Measurements from ENCODE around the gene GPR148. TPM values are rescaled to one million over a fixed set of nuclear protein-coding genes. Genes with fewer than 3 reads are reported as not detected.
"Not testable (repeated sequence)": the region's sequence is repeated elsewhere in the genome, so short reads cannot be mapped to it uniquely, and the experiment has no call there.

Gene GPR148, protein sequence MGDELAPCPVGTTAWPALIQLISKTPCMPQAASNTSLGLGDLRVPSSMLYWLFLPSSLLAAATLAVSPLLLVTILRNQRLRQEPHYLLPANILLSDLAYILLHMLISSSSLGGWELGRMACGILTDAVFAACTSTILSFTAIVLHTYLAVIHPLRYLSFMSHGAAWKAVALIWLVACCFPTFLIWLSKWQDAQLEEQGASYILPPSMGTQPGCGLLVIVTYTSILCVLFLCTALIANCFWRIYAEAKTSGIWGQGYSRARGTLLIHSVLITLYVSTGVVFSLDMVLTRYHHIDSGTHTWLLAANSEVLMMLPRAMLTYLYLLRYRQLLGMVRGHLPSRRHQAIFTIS
- not detected for polyA plus RNA-seq (ENCODE audit: insufficient read length in 4 of 4)

GRCh38 chr2:130728549-130729316 is at the start of gene GPR148:
GPR148 (plus strand) TSS chr2:130729070; CDS start chr2:130729152, 82 bp downstream.
- DNase-seq (ENCODE audit: low read depth in 4 of 4, low spot score in 3 of 4), result no peak

DNA sequence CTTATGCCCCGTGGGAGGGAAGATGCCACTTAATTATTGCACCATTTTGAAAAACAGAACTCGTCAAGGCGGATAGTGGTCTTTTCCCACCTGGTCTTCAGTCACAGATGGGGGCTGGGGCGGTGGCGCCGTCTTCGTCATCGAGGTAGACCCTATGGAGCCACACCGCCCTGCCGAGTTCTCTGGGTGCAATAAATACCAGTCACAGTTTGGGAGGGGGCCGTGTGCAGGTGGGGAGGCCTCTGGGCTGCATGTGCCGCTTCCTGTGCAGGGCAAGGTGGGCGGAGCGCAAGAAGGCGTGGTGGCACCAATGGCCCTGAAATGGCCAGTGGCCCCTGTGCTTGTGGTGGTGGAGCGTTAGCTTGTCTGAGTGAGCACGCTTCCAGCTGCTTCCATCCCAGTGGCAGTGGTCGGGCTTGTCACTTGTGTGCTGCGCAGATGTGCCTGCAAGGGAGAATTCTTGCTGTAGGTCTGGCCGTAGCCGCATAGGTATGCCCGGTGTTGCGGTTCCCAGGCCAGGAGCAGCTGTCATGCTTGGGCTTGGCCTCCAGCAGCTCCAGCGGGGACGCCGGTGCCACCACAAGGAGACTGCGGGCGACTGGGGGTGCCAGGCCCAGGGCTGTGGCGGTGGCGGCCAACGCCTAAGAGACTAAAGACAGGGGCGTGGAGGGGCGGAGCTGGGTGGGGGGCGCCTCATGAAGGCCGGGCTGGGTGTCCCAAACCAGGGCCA is 36.7 kb upstream of the GPR148 start:
- not testable (repeated sequence) for DNase-seq (ENCODE audit: low read depth in 4 of 4, low spot score in 3 of 4)

GRCh38 chr2:130693474-130693873 is 35.4 kb upstream of the GPR148 start:
- DNase-seq (ENCODE audit: low read depth in 4 of 4, low spot score in 3 of 4), result peak in 3 of 4 donors; percentile 0 to 12 (median 4)

DNA sequence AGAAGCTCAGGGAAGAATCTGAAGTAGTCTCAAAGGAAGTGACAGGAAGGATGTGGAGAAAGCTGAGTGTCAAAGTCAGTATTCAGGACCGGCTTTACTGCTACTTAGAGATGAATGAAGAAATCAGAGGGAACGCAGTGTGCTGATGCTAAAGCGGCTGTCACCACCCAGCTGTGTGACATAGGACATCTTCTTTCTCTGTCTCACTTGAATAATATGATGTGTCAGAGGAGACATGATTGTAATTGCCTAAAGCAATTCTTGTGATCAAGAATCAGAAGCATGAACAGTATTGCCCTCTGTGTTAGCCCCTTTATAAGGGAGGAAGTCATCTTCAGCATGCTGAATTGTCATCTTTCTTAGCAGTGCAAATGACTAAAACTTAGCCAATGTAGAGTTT is 25.6 kb upstream of the GPR148 start:
- not testable (repeated sequence) for DNase-seq (ENCODE audit: low read depth in 4 of 4, low spot score in 3 of 4)

DNA sequence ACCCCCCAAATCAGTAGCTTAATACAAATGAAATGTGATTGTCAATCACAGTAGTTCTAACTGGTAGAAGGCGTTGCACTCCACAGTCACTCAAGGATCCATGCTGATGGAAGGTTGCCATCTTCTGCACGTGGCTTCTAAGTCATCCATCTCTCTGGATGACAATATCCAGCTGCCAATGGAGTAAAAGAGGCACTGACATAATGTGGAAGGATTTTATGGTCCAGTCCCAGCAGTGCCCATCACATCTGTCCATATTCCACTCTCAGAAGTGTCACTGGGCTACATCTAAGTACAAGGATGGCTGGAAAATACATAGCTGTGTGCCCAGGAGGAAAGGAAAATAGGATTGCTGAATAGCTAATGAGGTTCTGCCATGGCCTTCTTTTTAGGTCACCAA is 14.1 kb upstream of the GPR148 start:
- not testable (repeated sequence) for DNase-seq (ENCODE audit: low read depth in 4 of 4, low spot score in 3 of 4)

GRCh38 chr2:130720036-130720435 is 8.8 kb upstream of the GPR148 start:
- DNase-seq (ENCODE audit: low read depth in 4 of 4, low spot score in 3 of 4), result no peak

DNA sequence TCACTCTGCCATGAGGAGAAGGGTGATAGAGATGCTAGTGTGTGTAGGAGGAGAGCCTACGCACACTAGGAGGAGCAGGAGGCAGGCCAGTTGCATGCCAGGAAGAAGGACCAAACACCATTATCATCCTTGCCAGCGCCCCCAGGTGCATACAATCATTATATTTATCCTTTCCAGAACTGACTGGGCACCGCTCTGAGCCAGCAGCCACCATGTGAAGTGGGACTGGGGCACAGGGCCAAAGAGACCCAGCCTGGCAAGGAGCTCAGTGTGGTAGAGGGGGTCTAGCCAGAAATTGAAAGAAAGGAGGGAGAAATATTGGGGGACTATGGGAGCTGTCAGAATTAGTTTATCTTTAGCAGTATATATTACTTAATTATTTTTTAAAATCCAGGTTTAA is 8.3 kb upstream of the GPR148 start:
- no peak for DNase-seq (ENCODE audit: low read depth in 4 of 4, low spot score in 3 of 4)

DNA sequence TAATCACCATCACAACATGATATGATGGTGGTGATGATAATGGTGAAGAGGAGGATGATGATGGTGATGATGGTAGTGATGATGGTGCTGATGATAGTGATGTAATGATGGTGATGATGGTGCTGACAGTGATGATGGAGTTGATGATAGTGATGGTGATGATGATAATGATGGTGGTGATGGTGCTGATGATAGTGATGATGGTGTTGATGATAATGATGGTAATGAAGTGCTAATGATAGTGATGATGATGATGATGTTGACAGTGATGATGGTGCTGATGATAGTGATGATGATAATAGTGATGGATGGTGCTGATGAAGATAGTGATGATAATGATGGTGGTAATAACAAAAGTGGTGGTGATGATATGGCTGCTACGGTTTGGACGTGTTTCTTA is 4.4 kb upstream of the GPR148 start:
- DNase-seq (ENCODE audit: low read depth in 4 of 4, low spot score in 3 of 4), result no peak

DNA sequence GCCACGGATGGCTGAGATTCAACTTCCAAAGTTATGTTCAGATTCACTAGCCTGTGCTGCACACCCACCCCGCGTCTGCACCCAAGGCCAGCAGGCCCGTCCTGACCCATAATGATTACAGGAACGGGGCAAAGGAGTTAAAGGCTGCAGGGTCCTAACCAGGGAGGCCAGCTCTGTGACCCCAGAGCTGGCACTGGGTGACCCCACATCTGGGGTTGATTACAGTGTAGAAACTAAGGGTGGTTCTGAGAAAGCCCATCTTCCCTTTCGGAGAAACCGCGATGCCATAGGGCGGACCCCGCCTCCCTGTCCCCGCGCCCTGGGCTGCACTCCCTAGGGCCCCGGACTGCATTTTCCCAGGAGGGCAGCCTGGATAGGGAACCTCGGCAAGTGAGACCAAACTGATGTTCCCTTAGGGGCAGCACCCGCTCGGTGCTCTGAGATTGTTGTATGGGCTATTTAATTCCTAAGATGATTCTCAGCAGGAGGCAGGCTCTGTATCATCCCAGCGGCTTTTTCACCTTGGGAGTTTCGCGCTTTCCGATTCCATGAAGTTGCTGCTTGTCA is 2.2 kb upstream of the GPR148 start:
- DNase-seq (ENCODE audit: low read depth in 4 of 4, low spot score in 3 of 4), result no peak

GRCh38 chr2:130727286-130727924 is 1.5 kb upstream of the GPR148 start:
- DNase-seq (ENCODE audit: low read depth in 4 of 4, low spot score in 3 of 4), result peak; percentile 46 to 62 (median 56)

GRCh38 chr2:130728007-130728454 is 839 bp upstream of the GPR148 start:
- DNase-seq (ENCODE audit: low read depth in 4 of 4, low spot score in 3 of 4), result no peak

DNA sequence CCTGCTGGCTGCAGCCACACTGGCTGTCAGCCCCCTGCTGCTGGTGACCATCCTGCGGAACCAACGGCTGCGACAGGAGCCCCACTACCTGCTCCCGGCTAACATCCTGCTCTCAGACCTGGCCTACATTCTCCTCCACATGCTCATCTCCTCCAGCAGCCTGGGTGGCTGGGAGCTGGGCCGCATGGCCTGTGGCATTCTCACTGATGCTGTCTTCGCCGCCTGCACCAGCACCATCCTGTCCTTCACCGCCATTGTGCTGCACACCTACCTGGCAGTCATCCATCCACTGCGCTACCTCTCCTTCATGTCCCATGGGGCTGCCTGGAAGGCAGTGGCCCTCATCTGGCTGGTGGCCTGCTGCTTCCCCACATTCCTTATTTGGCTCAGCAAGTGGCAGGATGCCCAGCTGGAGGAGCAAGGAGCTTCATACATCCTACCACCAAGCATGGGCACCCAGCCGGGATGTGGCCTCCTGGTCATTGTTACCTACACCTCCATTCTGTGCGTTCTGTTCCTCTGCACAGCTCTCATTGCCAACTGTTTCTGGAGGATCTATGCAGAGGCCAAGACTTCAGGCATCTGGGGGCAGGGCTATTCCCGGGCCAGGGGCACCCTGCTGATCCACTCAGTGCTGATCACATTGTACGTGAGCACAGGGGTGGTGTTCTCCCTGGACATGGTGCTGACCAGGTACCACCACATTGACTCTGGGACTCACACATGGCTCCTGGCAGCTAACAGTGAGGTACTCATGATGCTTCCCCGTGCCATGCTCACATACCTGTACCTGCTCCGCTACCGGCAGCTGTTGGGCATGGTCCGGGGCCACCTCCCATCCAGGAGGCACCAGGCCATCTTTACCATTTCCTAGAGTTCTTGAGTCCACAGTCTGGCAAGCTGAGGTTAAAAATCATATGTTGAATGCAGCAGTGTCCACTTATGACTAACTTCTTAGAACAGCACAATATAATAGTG is 741 bp downstream of the GPR148 start:
- DNase-seq (ENCODE audit: low read depth in 4 of 4, low spot score in 3 of 4), result no peak

- not testable (repeated sequence) for DNase-seq (ENCODE audit: low read depth in 4 of 4, low spot score in 3 of 4)
These were observed 3.4 kb downstream of the GPR148 start for GRCh38 chr2:130732257-130732656.

DNA sequence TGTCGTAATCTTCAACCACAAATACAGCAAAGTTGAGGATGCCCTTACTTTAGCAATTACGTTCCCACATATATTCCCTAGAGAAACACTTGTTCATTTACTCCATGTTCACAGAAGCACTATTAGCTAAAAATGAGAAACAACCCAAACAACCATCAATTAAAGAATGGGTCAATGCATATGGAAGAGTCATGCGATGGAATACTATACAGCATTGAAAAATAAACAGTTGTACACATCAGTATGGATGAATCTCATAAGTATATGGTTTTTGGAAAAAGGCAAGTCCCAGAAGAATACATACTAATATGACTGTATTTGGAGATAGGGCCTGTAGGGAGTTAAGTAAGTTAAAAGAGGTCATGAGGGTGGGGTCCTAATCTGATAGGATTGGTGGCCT is 6.3 kb downstream of the GPR148 start:
- DNase-seq (ENCODE audit: low read depth in 4 of 4, low spot score in 3 of 4), result no peak

DNA sequence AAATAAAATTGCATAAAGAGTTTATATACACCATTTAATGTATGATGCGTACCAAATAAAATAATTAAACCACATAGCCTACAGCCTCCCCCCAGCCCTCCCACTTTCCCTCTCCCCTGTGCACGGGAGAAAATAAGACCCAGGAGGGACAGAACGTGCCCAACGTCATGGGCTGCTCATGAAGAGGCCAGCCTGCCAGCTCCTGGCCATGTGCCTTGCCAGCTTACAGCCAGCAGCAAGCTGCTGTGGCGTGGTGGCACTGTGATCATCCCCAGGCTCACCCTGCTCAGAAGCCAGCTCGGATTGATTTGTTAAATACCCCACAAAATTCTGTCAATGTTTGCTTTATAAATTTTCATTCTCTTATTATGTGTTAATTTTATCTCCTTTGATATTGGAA is 7.6 kb downstream of the GPR148 start:
- no peak for DNase-seq (ENCODE audit: low read depth in 4 of 4, low spot score in 3 of 4)

GRCh38 chr2:130737592-130737991 is 8.7 kb downstream of the GPR148 start:
- no peak for DNase-seq (ENCODE audit: low read depth in 4 of 4, low spot score in 3 of 4)

DNA sequence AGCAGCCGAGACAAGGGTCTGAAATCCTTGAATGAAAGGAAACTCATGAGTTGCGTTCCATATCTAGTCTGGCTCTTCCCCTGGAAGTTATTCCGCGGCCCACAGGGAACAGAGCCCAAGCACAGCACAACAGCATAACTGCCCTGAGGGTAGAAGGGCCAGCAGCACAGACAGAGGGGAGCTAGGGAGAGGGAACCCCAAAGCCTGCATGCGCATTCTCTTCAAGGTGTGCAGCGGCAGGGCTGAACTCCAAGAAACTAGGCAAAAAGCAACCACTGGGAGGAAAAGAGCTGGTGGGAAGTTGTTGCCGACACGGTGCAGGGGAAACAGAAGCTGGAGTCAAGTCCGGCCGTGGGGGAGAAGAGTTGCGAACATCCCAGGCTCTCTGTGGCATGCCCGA is 11.8 kb downstream of the GPR148 start:
- no peak for DNase-seq (ENCODE audit: low read depth in 4 of 4, low spot score in 3 of 4)

DNA sequence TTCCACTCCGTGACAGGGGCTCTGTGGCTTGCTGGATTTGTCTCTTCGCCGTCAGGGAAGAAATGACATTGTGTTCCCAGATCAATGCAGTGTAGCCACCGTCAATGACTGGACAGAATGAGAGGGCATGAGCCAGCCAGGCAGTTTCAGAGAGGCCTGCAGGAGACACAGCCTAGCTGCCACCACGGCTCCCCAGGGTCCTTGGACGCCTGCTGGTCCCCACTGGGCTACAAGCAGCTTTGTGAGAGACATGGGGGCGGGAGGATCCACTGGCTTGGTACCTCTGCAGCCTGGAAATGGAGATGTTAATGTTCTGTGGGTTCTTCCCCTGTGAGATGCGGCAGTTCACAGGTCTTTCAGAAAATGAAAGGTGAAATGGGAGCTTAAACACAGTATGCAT is 14.4 kb downstream of the GPR148 start:
- no peak for DNase-seq (ENCODE audit: low read depth in 4 of 4, low spot score in 3 of 4)

Measured in left renal pelvis (tissue), 4 donors.